Tibial artery (tissue), 4 donors: Measurements from ENCODE around the gene ARHGAP32.

Source experiments
- DNase-seq, 2 donors: peaks; one replicate each; pipeline ENCODE4 v3.0.0-alpha.2; 2019
- H3K27ac ChIP-seq, 2 donors: fragments of 200-600 bp; sonication (generic) in 1 of 2; 1 replicate in 1 of 2; 2 replicates in 1 of 2; pipeline ENCODE4 v1.5.1; 2018 to 2019; ENCODE audit warnings: mild to moderate bottlenecking in 1 of 2
- H3K27me3 ChIP-seq, 2 donors: fragments of 200-600 bp; sonication (generic) in 1 of 2; one replicate each; pipeline versions ENCODE4 v1.5.1 to v1.6.0; 2016 to 2019
- H3K36me3 ChIP-seq, 3 donors: fragments of 200-600 bp; sonication (generic) in 2 of 3; one replicate each; pipeline ENCODE4 v1.5.1; 2016 to 2019; ENCODE audit warnings: mild to moderate bottlenecking in 2 of 3
- H3K4me1 ChIP-seq, 4 donors: fragments of 200-600 bp; sonication (generic) in 2 of 4; 1 replicate in 3 of 4; 2 replicates in 1 of 4; pipeline ENCODE4 v1.5.1; 2016 to 2019
- H3K4me3 ChIP-seq, 2 donors: fragments of 200-600 bp; sonication (generic) in 1 of 2; 1 replicate in 1 of 2; 2 replicates in 1 of 2; pipeline ENCODE4 v1.5.1; 2018 to 2019; ENCODE audit warnings: mild to moderate bottlenecking in 2 of 2
- H3K9me3 ChIP-seq, 3 donors: fragments of 200-600 bp; sonication (generic) in 1 of 3; one replicate each; pipeline ENCODE4 v1.5.1; 2016 to 2019
- CTCF ChIP-seq, 2 experiments: fragments of 200-600 bp in 1 of 2; fragments of 450-650 bp in 1 of 2; IDR thresholded peaks; one replicate each; pipeline ENCODE4 v1.5.1; 2017 to 2019; ENCODE audit warnings: antibody characterized with exemption in 2 of 2, mild to moderate bottlenecking in 1 of 2, moderate library complexity in 1 of 2
- intact Hi-C: fragments of 100-400 bp; cut with DNase I; formaldehyde crosslinking; loops from one replicate; pipeline ENCODE4 v1.15.0; 2023; ENCODE audit warnings: low total_unique reads

The ARHGAP32 gene

GRCh38 chr11:129234978-129235377 lies 42.9 kb upstream of the ARHGAP32 start:
- Histone ChIP-seq H3K27ac (no peak overlapping the region), H3K4me3 (no peak overlapping the region), H3K27me3 (no peaks in the 10 kb centered on the region), H3K36me3 (peaks cover 0 to 3% (median 0%) of the 10 kb centered on the region in 3 donors), H3K4me1 (peaks cover 0 to 3% (median 0%) of the 10 kb centered on the region in 4 donors), H3K9me3 (no peaks in the 10 kb centered on the region)
- DNase-seq, result no peak
- intact Hi-C loops, result loop anchor here (10.0 kb wide), 1 partner anchor 100 kb away; no protein-coding TSS in a partner anchor
- no peak for TF ChIP-seq CTCF (IDR thresholded peaks at IDR 0.05)

- Histone ChIP-seq H3K9me3 (peaks cover 0 to 20% (median 7%) of the 10 kb centered on the region in 3 donors), H3K36me3 (no peaks in the 10 kb centered on the region), H3K27ac (no peak overlapping the region), H3K27me3 (no peaks in the 10 kb centered on the region), H3K4me1 (peaks cover 0 to 3% (median 0%) of the 10 kb centered on the region in 4 donors), H3K4me3 (no peak overlapping the region)
- intact Hi-C loops, result loop anchor here (10.0 kb wide), 1 partner anchor 105 kb away; no protein-coding TSS in a partner anchor
- TF ChIP-seq CTCF (IDR thresholded peaks at IDR 0.05), result no peak
- no peak for DNase-seq
Measured at GRCh38 chr11:129230006-129230405, 37.9 kb upstream of the ARHGAP32 start.

GRCh38 chr11:129226207-129226798 lies 34.2 kb upstream of the ARHGAP32 start:
- no peak for TF ChIP-seq CTCF (IDR thresholded peaks at IDR 0.05)
- intact Hi-C loops, result no loop called here
- H3K4me1 ChIP-seq, result peaks cover 0 to 4% (median 2%) of the 10 kb centered on the region in 4 donors

GRCh38 chr11:129225190-129225589 lies 33.1 kb upstream of the ARHGAP32 start:
- intact Hi-C loops, result no loop called here
- H3K4me3 ChIP-seq, result no peak overlapping the region
- H3K9me3 ChIP-seq, result peaks cover 0 to 20% (median 7%) of the 10 kb centered on the region in 3 donors
- H3K27ac ChIP-seq, result no peak overlapping the region
- H3K36me3 ChIP-seq, result no peaks in the 10 kb centered on the region
- no peak for DNase-seq
- TF ChIP-seq CTCF (IDR thresholded peaks at IDR 0.05), result no peak
- H3K4me1 ChIP-seq, result peaks cover 0 to 4% (median 2%) of the 10 kb centered on the region in 4 donors
- H3K27me3 ChIP-seq, result no peaks in the 10 kb centered on the region

More at GRCh38 chr11:129226207-129226798, 34.2 kb upstream of the ARHGAP32 start:
- Histone ChIP-seq H3K27ac (no peak overlapping the region), H3K36me3 (no peaks in the 10 kb centered on the region), H3K27me3 (no peaks in the 10 kb centered on the region), H3K9me3 (peaks cover 0 to 20% (median 7%) of the 10 kb centered on the region in 3 donors), H3K4me3 (no peak overlapping the region)
- DNase-seq, result no peak

GRCh38 chr11:129224538-129224937 lies 32.4 kb upstream of the ARHGAP32 start:
- TF ChIP-seq CTCF (IDR thresholded peaks at IDR 0.05), result no peak
- DNase-seq, result no peak
- intact Hi-C loops, result no loop called here
- Histone ChIP-seq H3K27ac (no peak overlapping the region), H3K4me1 (peaks cover 0 to 4% (median 2%) of the 10 kb centered on the region in 4 donors), H3K9me3 (peaks cover 0 to 20% (median 7%) of the 10 kb centered on the region in 3 donors), H3K36me3 (no peaks in the 10 kb centered on the region), H3K27me3 (no peaks in the 10 kb centered on the region), H3K4me3 (no peak overlapping the region)
